HG02588 (cell line): ENCODE data around the gene KERA.

Experiments used
- ATAC-seq: cut with Tn5 transposase; IDR thresholded peaks from one replicate; pipeline ENCODE4 v1.9.1; 2021; ENCODE audit warnings: mild to moderate bottlenecking, moderate library complexity; ENCODE audit not compliant: unreplicated experiment

The KERA gene

DNA sequence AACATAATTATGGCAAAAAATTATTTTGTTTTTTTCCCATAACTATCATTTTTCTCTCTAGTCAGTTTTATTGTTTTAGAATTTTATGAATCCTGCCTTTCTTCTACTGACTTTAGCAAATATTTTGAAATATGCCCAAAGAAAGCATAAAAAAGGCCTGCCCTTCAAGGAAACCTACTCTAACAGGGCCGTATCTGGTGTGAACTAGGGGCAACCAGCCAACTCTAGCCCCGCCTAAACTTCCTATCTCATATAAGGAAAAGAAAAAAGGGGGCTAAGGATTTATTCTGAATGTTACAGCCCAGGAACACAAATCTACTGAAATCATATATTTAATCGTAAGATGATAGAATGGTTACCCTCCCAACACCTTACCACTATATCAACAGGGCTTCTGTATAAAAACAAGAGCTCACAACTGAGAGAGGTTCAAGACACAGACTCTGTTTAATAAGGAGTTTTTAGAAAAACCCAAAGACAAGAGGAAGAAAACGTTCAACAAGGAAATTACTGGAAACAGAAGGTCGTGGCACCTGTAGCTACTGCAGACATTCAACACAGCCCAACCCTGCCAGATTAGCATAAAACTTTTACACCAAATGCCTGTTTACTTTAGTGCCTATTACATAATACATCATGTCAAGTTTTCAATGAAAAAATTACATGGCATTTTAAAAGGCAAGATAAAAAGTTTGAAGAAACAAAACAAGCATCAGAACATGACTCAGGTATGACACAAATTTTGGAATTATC, 40.1 kb downstream of the KERA start:
- ATAC-seq, result no peak

DNA sequence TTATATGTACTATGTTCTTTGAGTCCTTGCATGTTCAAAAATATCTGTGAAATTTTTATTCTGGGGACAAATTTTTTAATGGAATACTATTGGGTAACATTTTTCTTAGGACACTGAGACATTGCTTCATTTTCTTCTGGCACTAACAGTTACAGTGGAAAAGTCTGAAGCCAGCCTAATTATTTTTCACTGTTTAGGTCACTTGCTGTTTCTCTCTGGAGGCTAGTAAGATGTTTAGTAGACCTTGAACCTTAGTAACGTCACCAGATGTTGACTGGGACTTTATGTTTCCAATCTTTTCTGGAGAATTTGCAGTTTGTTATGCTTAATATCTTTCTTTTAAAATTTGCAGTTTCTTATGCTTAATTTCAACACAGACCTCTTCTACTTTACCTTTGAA, 40.8 kb downstream of the KERA start:
- no peak for ATAC-seq

DNA sequence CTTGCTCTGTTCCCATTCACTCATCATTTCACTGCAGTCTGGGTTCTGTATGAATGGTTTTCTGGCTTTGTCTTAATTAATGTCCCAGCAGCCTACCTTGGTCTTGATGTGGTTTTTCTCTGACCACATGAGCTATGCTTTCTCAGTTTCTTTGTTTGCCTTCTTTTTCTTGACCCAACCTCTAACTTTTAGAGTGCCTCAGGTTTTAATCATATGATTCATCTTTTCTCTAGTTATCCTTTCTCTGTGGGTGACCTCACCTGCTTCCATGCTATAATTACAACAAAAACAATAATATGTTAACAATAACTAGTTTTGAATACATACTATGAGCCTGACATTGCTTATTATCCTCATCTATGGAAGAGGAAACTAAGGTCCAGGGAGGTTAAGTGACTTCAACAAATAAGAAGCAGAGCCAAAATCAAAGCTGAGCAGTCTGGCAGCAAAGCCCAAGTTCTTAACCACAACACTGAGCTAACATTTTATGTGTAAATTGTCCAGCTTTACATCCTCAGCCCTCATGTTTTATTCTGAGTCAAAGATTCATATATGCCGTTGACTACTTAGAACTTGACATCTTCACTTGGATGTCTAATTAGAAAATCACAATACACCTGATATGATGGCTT, 48.4 kb downstream of the KERA start:
- ATAC-seq, result peak; percentile 72

DNA sequence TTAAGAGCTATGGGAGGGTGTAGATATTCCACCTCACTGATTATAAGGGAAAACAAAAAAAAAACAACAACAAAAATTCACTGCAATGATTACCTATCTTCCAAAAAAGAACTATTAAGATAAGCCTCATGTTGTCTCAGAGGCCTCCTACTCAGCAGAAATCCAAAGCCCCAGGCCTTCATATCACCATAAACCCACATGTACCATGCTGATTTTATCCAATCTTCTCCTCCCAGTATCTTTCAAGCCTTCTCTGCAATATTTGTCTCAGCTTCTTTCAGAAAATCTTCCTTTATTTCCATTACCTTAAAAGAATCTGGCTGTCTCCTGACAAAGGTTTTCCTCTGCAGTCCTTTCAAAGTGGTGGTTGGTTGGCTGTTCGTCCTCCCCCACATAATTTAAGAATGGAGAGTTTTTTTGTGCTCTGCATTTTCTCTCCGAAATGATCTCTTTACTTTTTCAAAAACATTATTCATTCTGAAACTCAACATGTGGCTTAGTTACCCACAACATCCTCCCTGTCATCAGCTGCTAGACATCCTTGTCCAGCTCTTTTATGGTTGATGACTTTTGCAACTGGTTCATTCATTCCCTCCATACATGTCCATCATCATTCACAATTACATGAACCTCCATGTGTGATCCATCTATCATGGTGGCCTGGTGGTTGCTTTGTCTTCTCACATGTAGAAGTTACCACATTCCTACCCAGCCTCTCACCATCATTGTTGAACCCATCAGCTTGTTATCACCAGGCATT, 50.1 kb downstream of the KERA start:
- peak; percentile 79 for ATAC-seq

DNA sequence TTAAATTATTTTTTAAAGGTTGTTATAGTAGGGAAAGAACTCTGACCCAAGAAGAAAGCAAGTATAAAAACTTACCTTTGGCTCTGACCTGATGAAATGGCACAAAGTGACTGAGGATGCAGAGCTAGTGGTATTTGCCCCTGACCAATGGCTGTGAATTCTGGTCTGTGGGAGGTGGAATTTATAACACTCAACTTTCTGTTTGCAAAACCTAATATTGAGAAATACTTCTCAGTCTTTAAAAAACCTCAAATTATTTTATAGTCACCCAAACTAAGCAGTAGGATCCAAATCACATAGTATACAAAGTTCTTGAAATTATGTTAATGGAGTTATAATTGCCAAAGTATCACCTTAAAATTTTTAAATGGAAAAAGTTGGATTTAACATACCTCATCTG, 53.0 kb downstream of the KERA start, which contains the start of gene EPYC:
EPYC (minus strand) TSS at position 101 of the 400 bp plus-strand sequence. CDS start 2,407 bp downstream, outside the sequence.
- ATAC-seq, result no peak

DNA sequence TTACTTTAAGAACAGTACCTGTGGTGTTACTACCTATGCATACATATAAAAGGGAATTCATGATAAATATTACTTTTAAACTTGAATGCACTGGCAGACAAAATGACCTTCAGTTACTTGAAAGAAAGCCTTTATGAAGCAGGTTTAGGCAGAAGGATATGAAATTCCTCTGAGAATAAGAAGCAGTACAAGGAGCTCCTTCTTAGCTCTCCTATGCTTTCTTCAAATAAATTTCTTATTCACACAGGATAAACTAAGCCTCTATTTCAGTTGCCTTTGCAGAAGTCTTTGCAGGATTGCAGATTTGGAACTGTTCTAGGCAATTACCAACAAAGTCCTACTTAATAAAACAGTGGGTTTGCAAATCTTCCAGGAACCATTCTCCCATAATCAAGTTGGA, 54.1 kb downstream of the KERA start:
- no peak for ATAC-seq

DNA sequence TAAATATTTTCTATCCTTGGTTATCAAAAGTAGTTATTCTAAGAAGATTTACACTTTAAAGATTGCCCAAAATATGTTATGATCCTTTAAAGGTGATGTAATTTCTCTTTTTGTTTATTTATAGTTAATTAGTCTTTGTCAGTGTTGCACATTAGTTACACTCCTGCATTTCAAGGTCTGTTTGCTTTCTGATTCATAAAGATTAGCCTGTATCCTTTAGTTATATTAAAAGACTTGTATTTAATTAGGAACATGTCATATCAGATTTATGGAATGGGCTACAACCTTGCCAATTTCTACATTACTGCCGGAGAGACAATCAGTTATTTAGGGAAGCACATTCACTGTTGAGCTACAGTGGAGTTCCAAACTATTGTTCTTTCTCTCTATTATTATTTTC, 56.5 kb downstream of the KERA start:
- ATAC-seq, result no peak
